HG03565 (cell line): Measurements from ENCODE around the gene FRY.

Experiments used
- ATAC-seq: cut with Tn5 transposase; IDR thresholded peaks from one replicate; pipeline ENCODE4 v1.9.1; 2021; ENCODE audit warnings: mild to moderate bottlenecking, moderate library complexity; ENCODE audit not compliant: unreplicated experiment

The FRY gene

GRCh38 chr13:32208860-32209259, 177.3 kb downstream of the FRY start:
- no peak for ATAC-seq

GRCh38 chr13:32209652-32210051, 178.1 kb downstream of the FRY start:
- ATAC-seq, result no peak

- no peak for ATAC-seq
These were observed 178.5 kb downstream of the FRY start for GRCh38 chr13:32210101-32210500.

- no peak for ATAC-seq
These were observed 180.2 kb downstream of the FRY start for GRCh38 chr13:32211813-32212212.

GRCh38 chr13:32212421-32212820, 180.8 kb downstream of the FRY start:
- ATAC-seq, result no peak

GRCh38 chr13:32213626-32214025, 182.1 kb downstream of the FRY start:
- no peak for ATAC-seq

- no peak for ATAC-seq
These were observed 182.5 kb downstream of the FRY start for GRCh38 chr13:32214071-32214470.

- ATAC-seq, result no peak
These were observed 184.7 kb downstream of the FRY start for GRCh38 chr13:32216281-32216680.

- ATAC-seq, result no peak
These were observed 190.6 kb downstream of the FRY start for GRCh38 chr13:32222046-32222676.

GRCh38 chr13:32224916-32225315, 193.3 kb downstream of the FRY start:
- ATAC-seq, result no peak

- no peak for ATAC-seq
These were observed 193.9 kb downstream of the FRY start for GRCh38 chr13:32225481-32225931.

- ATAC-seq, result no peak
These were observed 196.9 kb downstream of the FRY start for GRCh38 chr13:32228330-32229041.

- ATAC-seq, result no peak
These were observed 197.9 kb downstream of the FRY start for GRCh38 chr13:32229443-32229842.

GRCh38 chr13:32232263-32232662, 200.7 kb downstream of the FRY start:
- no peak for ATAC-seq

- ATAC-seq, result no peak
These were observed 201.5 kb downstream of the FRY start for GRCh38 chr13:32233062-32233461.

GRCh38 chr13:32234914-32235313, 203.3 kb downstream of the FRY start:
- ATAC-seq, result no peak

- no peak for ATAC-seq
These were observed 206.1 kb downstream of the FRY start for GRCh38 chr13:32237681-32238080.

GRCh38 chr13:32243695-32244094, 212.1 kb downstream of the FRY start:
- no peak for ATAC-seq

- ATAC-seq, result no peak
These were observed 214.0 kb downstream of the FRY start for GRCh38 chr13:32245555-32245954.

- peak; percentile 78 for ATAC-seq
These were observed 214.9 kb downstream of the FRY start for GRCh38 chr13:32246468-32246867.

- ATAC-seq, result no peak
These were observed 216.3 kb downstream of the FRY start for GRCh38 chr13:32247887-32248286.

- ATAC-seq, result no peak
These were observed 217.2 kb downstream of the FRY start for GRCh38 chr13:32248801-32249200.
